IMR-90 (cell line): ENCODE results near the gene PCDH19. TPM values are rescaled to one million over a fixed set of nuclear protein-coding genes. Genes with fewer than 3 reads are reported as not detected.

Experiments
- ATAC-seq: fragments of 200-7000 bp; cut with Tn5 transposase; 2 replicates; pipeline ENCODE4 v1.9.1; 2020; ENCODE audit warnings: low read depth, mild to moderate bottlenecking, moderate library complexity
- BruUV-seq: library from RNA; stranded (reverse); fragments of 400-500 nt; replicated peaks from 2 replicates; lab custom pipeline; 2021; lab: Mats Ljungman, UMichigan
- CTCF ChIA-PET: fragments of 300-600 bp; formaldehyde crosslinking; extraction: SDS; loops from one replicate; lab custom pipeline; 2021; ENCODE audit warnings: antibody characterized with exemption; lab: Yijun Ruan, JAX
- POLR2A ChIA-PET: fragments of 300-600 bp; sonication (Branson Sonifier 250); formaldehyde crosslinking; loops from one replicate; lab custom pipeline; 2022; ENCODE audit warnings: antibody characterized with exemption; ENCODE audit not compliant: unreplicated experiment; lab: Charles Lee
- DNase-seq: peaks from one replicate; pipeline ENCODE4 v3.0.0; 2013
- H2AFZ ChIP-seq: replicated peaks from 2 replicates; pipeline ENCODE3; 2013; ENCODE audit warnings: low read length, mild to moderate bottlenecking; ENCODE audit not compliant: poor library complexity
- H2AK5ac ChIP-seq: 2 replicates; pipeline ENCODE4 v1.6.1; 2013; ENCODE audit warnings: low read depth, low read length, inconsistent platforms
- H2AK9ac ChIP-seq: replicated peaks from 2 replicates; pipeline ENCODE3; 2013; ENCODE audit warnings: mild to moderate bottlenecking, low read depth, low read length, moderate library complexity; ENCODE audit not compliant: poor library complexity
- H2BK120ac ChIP-seq: 2 replicates; pipeline ENCODE4 v1.6.1; 2013; ENCODE audit warnings: low read depth, low read length, inconsistent platforms
- H2BK15ac ChIP-seq: 3 replicates; pipeline ENCODE4 v1.6.1; 2013; ENCODE audit warnings: low read depth, low read length, inconsistent platforms
- H2BK20ac ChIP-seq: 2 replicates; pipeline ENCODE4 v1.6.1; 2013; ENCODE audit warnings: low read depth, mild to moderate bottlenecking, inconsistent platforms, low read length, moderate library complexity
- H2BK5ac ChIP-seq: 2 replicates; pipeline ENCODE4 v1.6.1; 2013; ENCODE audit warnings: mild to moderate bottlenecking, low read depth, low read length, inconsistent platforms; ENCODE audit not compliant: poor library complexity, severe bottlenecking
- H3K14ac ChIP-seq: replicated peaks from 2 replicates; pipeline ENCODE4 v1.6.1; 2013; ENCODE audit warnings: low read depth, low read length, inconsistent platforms
- H3K18ac ChIP-seq: 2 replicates; pipeline ENCODE4 v1.6.1; 2013; ENCODE audit warnings: low read depth, low read length, control low read depth
- H3K23ac ChIP-seq: 2 replicates; pipeline ENCODE4 v1.6.1; 2013; ENCODE audit warnings: low read depth, low read length, inconsistent platforms
- H3K27ac ChIP-seq: 2 replicates; pipeline ENCODE4 v1.5.1; 2013; ENCODE audit warnings: mild to moderate bottlenecking, control low read depth, low read length; ENCODE audit not compliant: insufficient read depth
- H3K27me3 ChIP-seq: 2 replicates; pipeline ENCODE4 v1.6.1; 2013; ENCODE audit warnings: low read length; ENCODE audit not compliant: control insufficient read depth, insufficient read depth
- H3K36me3 ChIP-seq: 2 replicates; pipeline ENCODE4 v1.6.1; 2013; ENCODE audit warnings: low read length, mixed read lengths; ENCODE audit not compliant: control insufficient read depth, insufficient read depth
- H3K4ac ChIP-seq: 2 replicates; pipeline ENCODE4 v1.6.1; 2013; ENCODE audit warnings: low read depth, low read length, inconsistent platforms
- H3K4me1 ChIP-seq: 2 replicates; pipeline ENCODE4 v1.6.1; 2013; ENCODE audit warnings: low read length, mixed read lengths; ENCODE audit not compliant: control insufficient read depth, insufficient read depth
- H3K4me2 ChIP-seq: 2 replicates; pipeline ENCODE4 v1.6.1; 2013; ENCODE audit warnings: low read depth, mild to moderate bottlenecking, control low read depth, low read length, moderate library complexity
- H3K4me3 ChIP-seq: 2 replicates; pipeline ENCODE4 v1.5.1; 2013; ENCODE audit warnings: low read depth, mild to moderate bottlenecking, control low read depth, low read length, moderate library complexity; ENCODE audit not compliant: insufficient read depth
- H3K56ac ChIP-seq: 2 replicates; pipeline ENCODE4 v1.6.1; 2013; ENCODE audit warnings: low read length, inconsistent platforms; ENCODE audit not compliant: insufficient read depth; ENCODE audit errors: extremely low read depth
- H3K79me1 ChIP-seq, 2 experiments: 2 replicates each; pipeline ENCODE4 v1.6.1; 2013; ENCODE audit warnings: low read length in 2 of 2, inconsistent platforms in 1 of 2, low read depth in 1 of 2
- H3K9ac ChIP-seq: 2 replicates; pipeline ENCODE4 v1.6.1; 2013; ENCODE audit warnings: low read depth, low read length, control low read depth
- H3K9me1 ChIP-seq: 2 replicates; pipeline ENCODE4 v1.6.1; 2013; ENCODE audit warnings: low read length, inconsistent platforms; ENCODE audit not compliant: insufficient read depth
- H3K9me3 ChIP-seq: 2 replicates; pipeline ENCODE4 v1.6.1; 2013; ENCODE audit warnings: low read length; ENCODE audit not compliant: control insufficient read depth, insufficient read depth
- H4K20me1 ChIP-seq: 2 replicates; pipeline ENCODE4 v1.6.1; 2013; ENCODE audit warnings: low read length, inconsistent platforms; ENCODE audit not compliant: insufficient read depth
- H4K5ac ChIP-seq: 2 replicates; pipeline ENCODE4 v1.6.1; 2013; ENCODE audit warnings: mild to moderate bottlenecking, low read depth, low read length, control low read depth
- H4K8ac ChIP-seq, 2 experiments: 2 replicates each; pipeline ENCODE4 v1.6.1; 2013; ENCODE audit warnings: low read depth in 2 of 2, low read length in 2 of 2, control low read depth in 1 of 2, inconsistent platforms in 1 of 2
- H4K91ac ChIP-seq: 2 replicates; pipeline ENCODE4 v1.6.1; 2013; ENCODE audit warnings: low read depth, low read length, inconsistent platforms; ENCODE audit not compliant: insufficient read depth
- BHLHE40 ChIP-seq: fragments of 150-350 bp; IDR thresholded peaks from 2 replicates; pipeline ENCODE4 v1.6.1; 2016; ENCODE audit warnings: mild to moderate bottlenecking, low read depth, low read length
- CEBPB ChIP-seq: IDR thresholded peaks from 2 replicates; pipeline ENCODE4 v1.6.1; 2012; ENCODE audit warnings: low read depth, low read length, improper control_type of control experiment
- CHD1 ChIP-seq: IDR thresholded peaks from 2 replicates; pipeline ENCODE4 v1.6.1; 2012; ENCODE audit warnings: low read depth, low read length, improper control_type of control experiment
- CTCF ChIP-seq: conservative IDR thresholded peaks from 2 replicates; pipeline ENCODE4 v1.5.1; 2012; ENCODE audit warnings: mild to moderate bottlenecking, low read depth, low read length, improper control_type of control experiment
- ELK1 ChIP-seq: fragments of 150-350 bp; IDR thresholded peaks from 2 replicates; pipeline ENCODE4 v1.6.1; 2016; ENCODE audit warnings: low read depth, mild to moderate bottlenecking, low read length, moderate library complexity, borderline replicate concordance
- FOS ChIP-seq: fragments of 150-350 bp; IDR thresholded peaks from 2 replicates; pipeline ENCODE4 v1.6.1; 2016; ENCODE audit warnings: low read depth, low read length
- MAFK ChIP-seq: IDR thresholded peaks from 2 replicates; pipeline ENCODE4 v1.6.1; 2012; ENCODE audit warnings: low read depth, low read length, improper control_type of control experiment
- MAZ ChIP-seq: IDR thresholded peaks from 2 replicates; pipeline ENCODE4 v1.6.1; 2012; ENCODE audit warnings: low read depth, mild to moderate bottlenecking, low read length, improper control_type of control experiment, moderate library complexity, borderline replicate concordance
- MXI1 ChIP-seq: IDR thresholded peaks from 2 replicates; pipeline ENCODE4 v1.6.1; 2012; ENCODE audit warnings: low read depth, mild to moderate bottlenecking, low read length, moderate library complexity, borderline replicate concordance
- NFE2L2 ChIP-seq: fragments of 150-350 bp; IDR thresholded peaks from 2 replicates; pipeline ENCODE4 v1.6.1; 2016; ENCODE audit warnings: low read depth, mild to moderate bottlenecking, low read length
- POLR2A ChIP-seq: IDR thresholded peaks from 2 replicates; pipeline ENCODE4 v1.6.1; 2012; ENCODE audit warnings: mild to moderate bottlenecking, low read depth, low read length
- RAD21 ChIP-seq: IDR thresholded peaks from 2 replicates; pipeline ENCODE4 v1.6.1; 2012; ENCODE audit warnings: low read length, improper control_type of control experiment
- RCOR1 ChIP-seq: IDR thresholded peaks from 2 replicates; pipeline ENCODE4 v1.6.1; 2012; ENCODE audit warnings: mild to moderate bottlenecking, low read length, improper control_type of control experiment; ENCODE audit not compliant: insufficient replicate concordance
- RFX5 ChIP-seq: IDR thresholded peaks from 2 replicates; pipeline ENCODE4 v1.8.0; 2012; ENCODE audit warnings: low read depth, mild to moderate bottlenecking, low read length, moderate library complexity
- SMC3 ChIP-seq: fragments of 150-350 bp; IDR thresholded peaks from 2 replicates; pipeline ENCODE4 v1.6.1; 2016; ENCODE audit warnings: low read depth, mild to moderate bottlenecking, antibody characterized with exemption, low read length, moderate library complexity
- USF2 ChIP-seq: fragments of 150-350 bp; IDR thresholded peaks from 2 replicates; pipeline ENCODE4 v1.6.1; 2017; ENCODE audit warnings: mild to moderate bottlenecking, antibody characterized with exemption, low read length, low read depth
- WGBS, 2 experiments: methylation state at CpG; one replicate each; pipeline versions ENCODE4 v1.1.5 to v1.1.7; 2013; ENCODE audit warnings: missing lambda C conversion rate in 2 of 2; ENCODE audit not compliant: insufficient read length in 1 of 2; ENCODE audit errors: extremely low coverage in 2 of 2; 5-methylcytosine and 5-hydroxymethylcytosine counted together
- dilution Hi-C: fragments of 300-500 bp; cut with HindIII; formaldehyde crosslinking; loops from one replicate; pipeline ENCODE4 v1.14.3; 2018; ENCODE audit warnings: low sequenced_read_pairs; ENCODE audit not compliant: unreplicated experiment
- in situ Hi-C: fragments of 300-500 bp; cut with MboI; formaldehyde crosslinking; loops from 3 replicates; pipeline ENCODE4 v1.14.3; 2019; ENCODE audit warnings: low sequenced_read_pairs, inconsistent platforms, mixed read lengths
- intact Hi-C: fragments of 100-400 bp; cut with micrococcal nuclease; formaldehyde crosslinking; loops from 2 replicates; pipeline ENCODE4 v1.10.0; 2022
- polyA plus RNA-seq, 3 experiments: library from polyadenylated mRNA; depleted of rRNA; stranded (reverse); fragments of >200 nt; gene quantifications; 2 replicates each; pipeline ENCODE4 v1.2.3, GENCODE V29; 2012; ENCODE audit warnings: low replicate concordance in 1 of 3
- total RNA-seq: library from RNA; depleted of rRNA; stranded (reverse); fragments of >200 nt; gene quantifications from 2 replicates; pipeline ENCODE4 v1.2.3, GENCODE V29; 2012

PCDH19 gene
- total and polyA plus RNA-seq, 2 of the 4 experiments (the other 2 are of a cell fraction): not detected

- H3K14ac ChIP-seq: no peak overlapping the region
- no peak overlapping the region for H3K23ac ChIP-seq
- H2AFZ ChIP-seq: no peak overlapping the region
- H3K36me3 ChIP-seq: no peaks in the 10 kb centered on the region
- no peak overlapping the region for H3K4me3 ChIP-seq
- in situ Hi-C loops: no loop called here
- H3K56ac ChIP-seq: no peak overlapping the region
- H4K5ac ChIP-seq: no peak overlapping the region
- H4K8ac ChIP-seq: no peak overlapping the region
- WGBS, 2 experiments: no CpG with 5 or more reads among the region's 4 CpGs
- H2AK5ac ChIP-seq: no peak overlapping the region
- H3K4me1 ChIP-seq: no peaks in the 10 kb centered on the region
- H3K9ac ChIP-seq: no peak overlapping the region
- no peak for ATAC-seq
- H2AK9ac ChIP-seq: no peak overlapping the region
- no peak overlapping the region for H3K4ac ChIP-seq
- H3K9me1 ChIP-seq: no peaks in the 10 kb centered on the region
- intact Hi-C loops: no loop called here
- H2BK5ac ChIP-seq: no peak overlapping the region
- H3K79me1 ChIP-seq: no peaks in the 10 kb centered on the region
- no peak overlapping the region for H3K18ac ChIP-seq
- dilution Hi-C loops: no loop called here
- no peak overlapping the region for H2BK120ac ChIP-seq
- H4K20me1 ChIP-seq: no peaks in the 10 kb centered on the region; the same call in 1 of the 2 replicates
- ChIA-PET POLR2A (no interaction called here), CTCF (no interaction called here)
- H3K4me2 ChIP-seq: no peak overlapping the region
- H3K27me3 ChIP-seq: peaks cover 1% of the 10 kb centered on the region
- H2BK20ac ChIP-seq: no peak overlapping the region
- no peak for DNase-seq
- TF ChIP-seq SMC3 (no peak), CHD1 (no peak), CEBPB (no peak), POLR2A (no peak), USF2 (no peak), ELK1 (no peak), MAFK (no peak), RCOR1 (no peak), RFX5 (no peak), MXI1 (no peak), RAD21 (no peak), NFE2L2 (no peak), MAZ (no peak), BHLHE40 (no peak), FOS (no peak), CTCF (no peak)
- no peak overlapping the region for H3K27ac ChIP-seq
- H4K91ac ChIP-seq: no peak overlapping the region
- H2BK15ac ChIP-seq: no peak overlapping the region
- no peaks in the 10 kb centered on the region for H3K9me3 ChIP-seq
- BruUV-seq: no TSS peak
These were observed 56.7 kb downstream of the PCDH19 start for GRCh38 chrX:100353326-100353725.
